MM.1S (cell line): ENCODE data around the gene KRTAP20-3.

Experiments used
- DNase-seq: peaks from one replicate; pipeline ENCODE4 v3.0.0-alpha.2; 2015
- H2AFZ ChIP-seq: fragments of 300-600 bp; sonication (generic); 2 replicates; pipeline ENCODE4 v1.6.0; 2016; ENCODE audit warnings: antibody characterized with exemption, low read length
- H3F3A ChIP-seq: fragments of 300-600 bp; sonication (generic); 2 replicates; pipeline ENCODE4 v1.6.1; 2016; ENCODE audit warnings: mild to moderate bottlenecking, antibody characterized with exemption, low read length, moderate library complexity, mixed read lengths; ENCODE audit not compliant: insufficient read depth
- H3K27ac ChIP-seq: fragments of 300-600 bp; sonication (generic); 2 replicates; pipeline ENCODE4 v1.5.1; 2016; ENCODE audit warnings: mild to moderate bottlenecking, low read length
- H3K27me3 ChIP-seq: fragments of 300-600 bp; sonication (generic); replicated peaks from 2 replicates; pipeline ENCODE4 v1.6.0; 2016; ENCODE audit warnings: low read length; ENCODE audit not compliant: insufficient read depth
- H3K36me3 ChIP-seq: fragments of 300-600 bp; sonication (generic); replicated peaks from 2 replicates; pipeline ENCODE4 v1.6.1; 2016; ENCODE audit warnings: mild to moderate bottlenecking, low read length, mixed read lengths; ENCODE audit not compliant: insufficient read depth
- H3K4me1 ChIP-seq: fragments of 300-600 bp; sonication (generic); 2 replicates; pipeline ENCODE4 v1.6.1; 2016; ENCODE audit warnings: low read length, mixed read lengths
- H3K4me2 ChIP-seq: fragments of 300-600 bp; sonication (generic); 2 replicates; pipeline ENCODE4 v1.6.0; 2016; ENCODE audit warnings: low read depth, low read length
- H3K4me3 ChIP-seq: fragments of 300-600 bp; sonication (generic); 2 replicates; pipeline ENCODE4 v1.5.1; 2016; ENCODE audit warnings: low read length, mixed read lengths
- H3K79me2 ChIP-seq: fragments of 300-600 bp; sonication (generic); 2 replicates; pipeline ENCODE4 v1.6.1; 2016; ENCODE audit warnings: mixed run types, low read length, mixed read lengths
- H3K9ac ChIP-seq: fragments of 300-600 bp; sonication (generic); 2 replicates; pipeline ENCODE4 v1.6.1; 2016; ENCODE audit warnings: low read length, mixed read lengths
- H3K9me2 ChIP-seq: fragments of 300-600 bp; sonication (generic); replicated peaks from 2 replicates; pipeline ENCODE4 v1.6.1; 2016; ENCODE audit warnings: mild to moderate bottlenecking, low read length, mixed read lengths; ENCODE audit not compliant: insufficient read depth
- H3K9me3 ChIP-seq: fragments of 300-600 bp; sonication (generic); replicated peaks from 2 replicates; pipeline ENCODE4 v1.6.1; 2016; ENCODE audit warnings: mild to moderate bottlenecking, low read length, mixed read lengths; ENCODE audit not compliant: insufficient read depth
- H4K20me1 ChIP-seq: fragments of 300-600 bp; sonication (generic); 2 replicates; pipeline ENCODE4 v1.6.1; 2016; ENCODE audit warnings: mild to moderate bottlenecking, low read length, moderate library complexity, mixed read lengths; ENCODE audit not compliant: insufficient read depth
- CTCF ChIP-seq: fragments of 300-600 bp; sonication (generic); IDR thresholded peaks from 2 replicates; pipeline ENCODE4 v1.5.1; 2016; ENCODE audit warnings: antibody characterized with exemption, low read length, mixed read lengths
- EZH2 ChIP-seq: fragments of 300-600 bp; sonication (generic); optimal IDR thresholded peaks from 2 replicates; pipeline ENCODE3; 2017; ENCODE audit warnings: low read depth, mild to moderate bottlenecking, antibody characterized with exemption, low read length, mixed read lengths
- EZH2phosphoT487 ChIP-seq: fragments of 300-600 bp; sonication (generic); IDR thresholded peaks from 2 replicates; pipeline ENCODE4 v1.6.1; 2018; ENCODE audit warnings: antibody characterized with exemption, low read length

The KRTAP20-3 gene

DNA sequence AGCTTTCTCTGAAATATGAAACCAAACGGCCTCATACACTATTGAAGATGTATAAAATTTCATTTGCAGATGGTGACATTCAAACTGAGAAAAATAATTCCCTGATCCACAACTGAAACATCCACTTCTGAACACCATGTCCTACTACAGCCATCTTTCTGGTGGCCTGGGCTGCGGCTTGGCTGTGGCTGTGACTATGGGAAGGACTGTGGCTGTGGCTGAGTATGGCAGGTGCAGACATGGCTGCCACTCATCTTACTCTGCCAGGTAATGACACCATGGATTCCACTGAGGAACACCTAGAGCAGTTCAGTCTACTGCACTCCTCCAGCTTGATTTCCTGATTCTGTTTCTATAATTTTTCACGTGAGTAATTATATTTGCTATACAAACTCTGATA lies 22.1 kb upstream of the KRTAP20-3 start, which contains the start of gene KRTAP20-4:
Gene KRTAP20-4, plus strand, starts transcription at position 106 of the 400 bp plus-strand sequence.
- Histone ChIP-seq H3K36me3 (no peaks in the 10 kb centered on the region), H3K79me2 (no peaks in the 10 kb centered on the region), H3K9me2 (no peaks in the 10 kb centered on the region), H3K27me3 (no peaks in the 10 kb centered on the region), H3F3A (no peaks in the 10 kb centered on the region), H3K27ac (no peak within 1 kb of the TSS), H2AFZ (no peak within 1 kb of the TSS), H4K20me1 (no peaks in the 10 kb centered on the region), H3K9me3 (no peaks in the 10 kb centered on the region), H3K4me2 (no peak within 1 kb of the TSS), H3K4me1 (no peaks in the 10 kb centered on the region), H3K4me3 (no peak within 1 kb of the TSS), H3K9ac (no peak within 1 kb of the TSS)
- no peak for DNase-seq
- TF ChIP-seq CTCF = no peak
- TF ChIP-seq EZH2 = no peak
- TF ChIP-seq EZH2phosphoT487 = no peak

DNA sequence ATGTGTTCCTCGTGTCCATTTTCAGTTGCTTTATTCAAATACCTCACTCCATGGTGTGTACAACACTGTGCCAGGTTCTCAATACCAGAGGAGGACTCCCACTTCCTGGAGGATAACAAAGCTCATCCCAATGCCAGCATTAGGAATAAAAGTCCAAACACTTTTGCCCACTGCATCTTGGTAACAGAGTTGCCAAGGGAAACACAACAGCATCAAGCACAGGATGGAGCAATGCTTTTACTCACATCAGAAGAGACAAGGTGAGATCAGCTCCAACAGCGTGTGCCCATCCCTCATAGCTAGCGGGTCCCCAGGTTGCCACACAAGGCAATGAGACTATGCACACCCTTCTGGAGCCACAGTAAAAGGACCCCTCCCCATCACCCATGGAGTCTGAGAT lies 19.3 kb upstream of the KRTAP20-3 start:
- Histone ChIP-seq H4K20me1 (no peaks in the 10 kb centered on the region), H3K27ac (no peak overlapping the region), H3K4me3 (no peak overlapping the region), H3K9me3 (no peaks in the 10 kb centered on the region), H3K9ac (no peak overlapping the region), H3K4me2 (no peak overlapping the region), H3K79me2 (no peaks in the 10 kb centered on the region), H3F3A (no peaks in the 10 kb centered on the region), H3K27me3 (no peaks in the 10 kb centered on the region), H2AFZ (no peak overlapping the region), H3K36me3 (no peaks in the 10 kb centered on the region), H3K9me2 (no peaks in the 10 kb centered on the region), H3K4me1 (no peaks in the 10 kb centered on the region)
- DNase-seq = no peak
- TF ChIP-seq EZH2phosphoT487 (no peak), EZH2 (no peak), CTCF (no peak)

- H3K27me3 ChIP-seq = no peaks in the 10 kb centered on the region
- no peak overlapping the region for H3K9ac ChIP-seq
- no peaks in the 10 kb centered on the region for H3K79me2 ChIP-seq
- TF ChIP-seq EZH2phosphoT487 (no peak), EZH2 (no peak), CTCF (no peak)
- no peaks in the 10 kb centered on the region for H3K4me1 ChIP-seq
- H3K9me2 ChIP-seq = no peaks in the 10 kb centered on the region
- H3K9me3 ChIP-seq = no peaks in the 10 kb centered on the region
- H3F3A ChIP-seq = no peaks in the 10 kb centered on the region
- no peak overlapping the region for H3K4me3 ChIP-seq
- no peak overlapping the region for H2AFZ ChIP-seq
- no peak overlapping the region for H3K4me2 ChIP-seq
- H3K36me3 ChIP-seq = no peaks in the 10 kb centered on the region
- no peak for DNase-seq
- H3K27ac ChIP-seq = no peak overlapping the region
- H4K20me1 ChIP-seq = no peaks in the 10 kb centered on the region
Observed at GRCh38 chr21:30625449-30626165, 17.1 kb upstream of the KRTAP20-3 start.
